ENCODE data around the gene AHCYL2. TPM values are rescaled to one million over a fixed set of nuclear protein-coding genes. Genes with fewer than 3 reads are reported as not detected.
"Not testable (repeated sequence)": the region's sequence is repeated elsewhere in the genome, so short reads cannot be mapped to it uniquely, and the experiment has no call there.

AHCYL2 gene
- total RNA-seq, 1 experiment from 2014 or later = 4.2 TPM

DNA sequence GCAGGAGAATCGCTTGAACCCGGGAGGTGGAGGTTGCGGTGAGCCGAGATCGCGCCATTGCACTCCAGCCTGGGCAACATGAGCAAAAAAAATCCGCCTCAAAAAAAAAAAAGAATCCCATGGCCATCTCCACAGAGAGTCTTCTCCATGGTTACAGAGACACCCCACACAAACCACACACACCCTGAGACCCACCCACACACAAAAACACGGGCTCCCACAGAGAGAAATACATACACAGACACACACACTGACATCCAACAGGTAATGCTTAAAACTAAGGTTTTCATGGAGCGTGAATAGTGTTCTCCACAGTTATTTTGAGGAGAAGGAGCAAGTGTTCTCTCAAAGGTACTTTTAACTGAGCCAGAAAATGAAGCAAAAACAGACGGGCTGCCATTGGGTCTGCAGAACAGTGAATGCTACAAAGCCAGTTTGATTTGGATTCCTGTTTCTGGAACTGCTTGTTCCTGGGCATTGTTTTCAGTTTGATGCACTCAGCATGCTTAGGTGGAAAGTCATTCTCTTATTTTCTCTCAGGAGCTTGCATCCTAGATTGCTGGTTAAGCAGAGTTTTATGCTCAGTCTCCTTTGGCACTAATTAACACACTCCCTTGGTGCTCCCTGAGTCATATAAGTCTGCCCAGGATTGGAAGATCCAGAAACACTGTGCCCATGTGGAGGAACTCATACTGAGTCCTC, 15.4 kb downstream of the AHCYL2 start:
- DNase-seq (ENCODE audit: low read depth) = no peak

DNA sequence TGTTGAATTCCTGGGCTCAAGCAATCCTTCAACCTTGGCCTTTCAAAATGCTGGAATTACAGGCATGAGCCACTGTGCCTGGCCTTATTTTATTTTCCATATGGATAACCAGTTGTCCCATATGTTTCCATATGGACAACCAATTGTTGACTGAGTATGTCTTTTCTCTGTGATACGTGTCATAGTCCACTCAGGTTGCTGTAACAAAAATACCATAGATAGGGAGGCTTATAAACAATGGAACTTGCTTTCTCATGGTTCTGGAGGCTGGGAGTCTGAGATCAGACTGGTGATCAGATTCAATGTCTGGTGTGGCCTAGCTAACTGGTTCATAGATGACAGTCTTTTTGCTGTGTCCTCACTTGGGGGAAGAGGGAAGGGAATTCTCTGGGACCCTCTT, 19.4 kb downstream of the AHCYL2 start:
- DNase-seq (ENCODE audit: low read depth) = no peak

- DNase-seq (ENCODE audit: low read depth) = no peak
Measured at GRCh38 chr7:129245533-129245932, 20.7 kb downstream of the AHCYL2 start.

GRCh38 chr7:129247087-129247486, 22.3 kb downstream of the AHCYL2 start:
- DNase-seq (ENCODE audit: low read depth) = no peak

- DNase-seq (ENCODE audit: low read depth) = no peak
Measured at GRCh38 chr7:129252128-129252527, 27.3 kb downstream of the AHCYL2 start.

GRCh38 chr7:129252603-129253002, 27.8 kb downstream of the AHCYL2 start:
- DNase-seq (ENCODE audit: low read depth) = not testable (repeated sequence)

DNA sequence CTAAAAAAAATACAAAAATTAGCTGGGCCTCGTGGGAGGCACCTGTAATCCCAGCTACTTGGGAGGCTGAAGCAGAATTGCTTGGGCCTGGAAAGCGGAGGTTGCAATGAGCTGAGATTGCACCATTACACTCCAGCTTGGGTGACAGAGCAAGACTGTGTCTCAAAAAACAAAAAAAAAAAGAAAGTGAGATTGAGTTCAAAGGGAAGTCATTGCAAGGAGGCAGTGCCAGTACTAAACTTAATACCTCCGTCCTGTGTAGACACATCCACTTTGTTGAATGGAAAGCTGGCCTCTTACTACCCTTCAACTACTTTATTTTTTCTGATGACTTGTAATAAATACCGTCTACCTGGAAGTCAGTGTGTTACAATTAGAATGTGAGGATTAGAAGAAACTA, 31.0 kb downstream of the AHCYL2 start:
- DNase-seq (ENCODE audit: low read depth) = no peak

DNA sequence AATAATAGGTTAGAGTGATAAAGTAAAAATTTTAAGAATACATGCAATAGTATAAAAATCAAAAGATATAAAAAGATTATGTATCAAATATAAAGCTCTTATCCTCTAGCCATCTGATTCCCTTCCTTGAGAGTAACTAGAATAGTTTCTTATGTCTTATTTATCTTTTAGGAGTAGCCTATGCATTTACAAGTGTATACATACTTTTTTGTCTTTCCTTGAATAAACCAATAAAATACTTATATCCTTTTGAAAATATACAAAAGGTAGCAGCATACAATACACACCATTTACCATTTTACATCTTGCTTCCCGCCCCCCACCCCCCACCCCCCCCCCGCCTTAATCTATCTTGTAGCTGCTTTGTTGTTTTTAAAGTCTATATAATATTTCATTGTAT, 31.4 kb downstream of the AHCYL2 start:
- no peak for DNase-seq (ENCODE audit: low read depth)

DNA sequence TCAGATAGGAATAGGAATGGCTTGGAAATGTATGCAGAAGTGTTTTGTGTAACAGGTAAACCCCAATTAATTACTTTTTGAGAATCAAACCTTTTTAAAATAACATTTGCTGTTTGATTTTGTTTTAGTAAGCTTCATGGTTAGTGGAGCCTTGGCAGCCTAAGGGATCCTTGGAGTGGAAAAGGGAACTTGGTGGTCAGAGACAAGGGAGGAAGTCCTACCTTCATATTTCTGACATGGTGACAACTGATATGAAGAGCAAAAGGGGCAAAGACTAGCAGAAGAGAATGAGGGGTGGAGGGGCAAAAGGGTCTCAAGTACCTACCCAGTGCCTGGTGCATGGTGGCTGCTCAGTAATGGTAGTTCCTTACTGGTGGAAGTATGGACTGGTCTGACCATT, 32.3 kb downstream of the AHCYL2 start:
- DNase-seq (ENCODE audit: low read depth) = no peak

DNA sequence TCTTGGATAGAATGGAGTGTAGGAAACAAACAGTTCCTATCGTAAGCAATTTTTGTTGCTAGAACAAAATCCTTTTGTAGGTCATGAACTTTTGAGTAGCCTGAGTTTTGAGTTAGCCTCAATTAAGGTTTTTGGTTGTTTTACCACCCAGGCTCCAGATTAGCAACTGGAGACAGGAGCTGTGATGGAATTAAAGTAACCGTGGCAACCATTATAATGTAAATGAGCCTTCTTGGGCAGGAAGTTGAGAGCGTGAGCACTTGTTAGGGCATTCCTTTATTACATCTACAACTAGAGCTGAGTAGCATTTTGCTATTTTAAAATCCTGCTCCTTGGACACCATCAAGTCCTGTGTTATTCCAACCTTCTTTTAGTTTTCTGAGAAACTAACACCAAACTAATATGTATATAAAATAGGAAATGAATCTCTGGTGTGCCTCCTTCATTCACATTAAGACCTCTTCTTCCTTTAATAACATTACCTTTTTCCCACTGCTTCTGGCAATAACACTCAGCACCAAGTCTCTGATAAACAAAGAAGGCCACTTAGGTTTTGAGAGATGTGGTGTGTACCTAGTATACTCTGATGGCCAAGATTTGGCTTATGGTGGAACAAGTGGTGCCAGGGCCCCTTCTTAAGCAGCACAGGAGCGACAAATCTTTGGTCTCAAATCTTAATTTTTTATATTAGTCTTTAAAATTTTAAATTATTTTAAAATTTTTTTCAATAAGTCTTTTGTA, 34.0 kb downstream of the AHCYL2 start:
- no peak for DNase-seq (ENCODE audit: low read depth)

- peak; percentile 20 for DNase-seq (ENCODE audit: low read depth)
Measured at GRCh38 chr7:129262324-129262723, 37.5 kb downstream of the AHCYL2 start.

- peak; percentile 28 for DNase-seq (ENCODE audit: low read depth)
Measured at GRCh38 chr7:129263168-129263567, 38.3 kb downstream of the AHCYL2 start.

DNA sequence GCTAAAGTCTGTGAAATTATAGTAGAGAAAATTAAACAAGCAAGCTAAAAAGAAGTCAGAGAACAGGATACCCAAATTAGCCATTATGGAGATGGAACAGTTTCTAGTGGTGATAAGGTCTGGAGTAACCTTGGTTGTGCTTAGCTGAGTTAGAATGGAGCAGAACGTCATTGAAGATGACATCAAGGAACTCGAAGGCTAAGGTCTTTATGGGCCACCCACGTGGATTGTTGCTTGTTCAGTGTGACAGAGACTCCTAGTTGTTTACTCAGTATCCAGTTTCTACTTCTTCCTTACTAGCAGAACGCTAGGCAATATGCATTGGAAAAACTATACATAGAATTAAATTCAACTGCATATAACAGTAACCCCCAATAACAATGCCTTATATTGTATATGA, 39.7 kb downstream of the AHCYL2 start:
- no peak for DNase-seq (ENCODE audit: low read depth)

DNA sequence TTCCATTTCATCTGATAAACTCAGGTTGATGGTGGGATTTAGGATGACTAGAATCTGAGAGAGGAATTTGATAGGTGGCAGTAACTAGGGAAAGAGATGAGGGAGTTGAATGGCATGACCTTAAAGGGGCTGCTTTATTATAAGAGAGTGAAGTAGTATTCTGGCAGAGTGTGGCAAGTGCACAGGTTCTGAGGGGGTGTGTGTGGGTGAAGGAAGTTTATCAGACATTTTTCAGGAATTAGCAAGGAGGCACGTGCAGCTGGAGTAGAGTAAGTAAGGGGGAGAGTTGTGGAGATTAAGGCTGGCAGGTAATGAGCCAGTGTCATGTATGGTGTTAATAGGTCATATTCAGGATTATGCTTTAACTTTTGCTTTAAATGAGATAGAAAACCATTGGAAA, 40.5 kb downstream of the AHCYL2 start:
- DNase-seq (ENCODE audit: low read depth) = no peak

DNA sequence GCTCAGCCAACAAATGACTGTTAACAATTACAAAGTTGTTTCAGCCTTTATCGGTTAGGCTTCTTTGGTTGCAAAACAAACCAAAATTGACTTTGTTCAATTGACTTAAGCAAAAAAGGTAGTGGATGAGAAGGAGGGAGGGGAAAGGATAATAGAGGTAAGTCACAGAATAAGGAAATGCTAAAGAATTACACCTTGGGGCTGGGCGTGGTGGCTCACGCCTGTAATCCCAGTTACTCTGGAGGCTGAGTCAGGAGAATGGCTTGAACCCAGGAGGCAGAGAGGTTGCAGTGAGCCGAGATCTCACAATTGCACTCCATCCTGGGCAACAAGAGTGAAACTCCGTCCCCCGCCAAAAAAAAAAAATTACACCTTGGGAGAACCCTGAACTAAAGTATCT, 41.4 kb downstream of the AHCYL2 start:
- DNase-seq (ENCODE audit: low read depth) = no peak

- DNase-seq (ENCODE audit: low read depth) = no peak
Measured at GRCh38 chr7:129270077-129270476, 45.2 kb downstream of the AHCYL2 start.

DNA sequence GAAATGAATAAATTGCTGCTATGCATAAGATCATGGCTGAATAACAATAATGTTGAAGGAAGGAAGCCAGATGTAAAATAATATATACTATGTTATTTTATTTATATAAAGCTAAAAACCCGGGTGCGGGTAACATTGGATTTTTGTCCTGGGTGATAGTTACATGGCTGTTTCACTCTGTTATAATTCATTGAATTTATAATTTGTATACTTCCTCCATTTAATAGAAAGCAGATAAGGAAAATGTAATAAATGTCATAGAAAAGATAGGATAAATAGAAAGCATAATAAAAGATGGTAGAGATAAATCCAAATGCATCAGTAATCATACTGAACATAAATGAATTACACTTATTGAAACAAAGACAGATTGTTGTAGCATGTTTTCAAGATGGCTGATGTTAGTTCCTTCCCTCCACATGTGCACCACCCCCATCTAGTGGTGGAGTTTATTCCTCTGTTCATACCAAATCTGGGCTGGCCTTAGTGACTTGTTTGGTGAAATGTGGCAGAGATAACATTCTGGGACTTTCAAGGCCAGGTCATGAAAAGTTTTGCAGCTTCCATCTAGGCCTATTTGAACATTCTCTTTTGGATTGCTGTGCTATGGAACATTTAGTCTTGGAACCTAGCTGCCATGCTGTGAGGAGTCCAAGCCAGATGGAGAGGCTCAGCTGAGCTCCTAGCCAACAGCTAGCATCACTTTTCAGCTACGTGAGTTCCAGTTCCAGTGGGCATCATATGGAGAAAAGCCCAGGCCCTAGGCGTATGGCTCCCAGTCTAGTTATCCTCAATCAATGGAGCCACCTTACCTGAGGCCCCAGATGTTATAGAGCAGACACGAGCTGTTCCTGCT, 46.9 kb downstream of the AHCYL2 start:
- peak; percentile 61 for DNase-seq (ENCODE audit: low read depth)

- no peak for DNase-seq (ENCODE audit: low read depth)
Measured at GRCh38 chr7:129273936-129274335, 49.1 kb downstream of the AHCYL2 start.

- no peak for DNase-seq (ENCODE audit: low read depth)
Measured at GRCh38 chr7:129277629-129278028, 52.8 kb downstream of the AHCYL2 start.

DNA sequence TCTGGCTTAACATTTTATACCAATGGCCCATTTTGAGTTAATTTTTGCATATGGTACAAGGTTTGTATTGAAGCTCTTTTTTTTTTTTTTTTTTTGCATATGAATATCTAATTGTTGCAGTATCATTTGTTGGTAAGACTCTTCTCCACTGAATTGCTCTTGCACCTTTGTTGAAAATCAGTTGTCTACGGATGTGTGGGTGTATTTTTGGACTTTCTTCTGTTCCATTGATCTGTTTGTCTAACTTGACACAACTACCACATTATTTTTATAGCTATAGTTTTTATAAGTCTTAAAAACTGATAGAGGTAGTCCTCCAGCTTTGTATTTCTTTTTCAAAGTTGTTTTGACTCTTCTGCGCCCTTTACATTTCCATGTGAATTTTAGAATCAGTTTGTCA, 53.9 kb downstream of the AHCYL2 start:
- DNase-seq (ENCODE audit: low read depth) = no peak

DNA sequence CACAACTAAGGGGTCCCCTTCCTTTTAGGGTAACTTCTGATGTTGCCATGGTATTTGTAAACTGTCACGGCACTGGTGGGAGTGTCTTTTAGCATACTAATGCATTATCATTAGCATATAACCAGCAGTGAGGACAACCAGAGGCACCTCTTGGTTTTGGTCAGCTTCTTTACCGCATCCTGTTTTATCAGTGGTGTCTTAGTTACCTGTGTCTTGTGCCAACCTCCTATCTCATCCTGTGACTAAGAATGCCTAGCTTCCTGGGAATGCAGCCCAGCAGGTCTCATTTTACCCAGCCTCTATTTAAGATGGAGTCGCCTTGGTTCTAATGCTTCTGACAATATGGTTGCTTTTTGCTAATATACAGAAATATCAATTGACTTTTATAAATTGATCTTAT, 54.9 kb downstream of the AHCYL2 start:
- peak; percentile 47 for DNase-seq (ENCODE audit: low read depth)

DNA sequence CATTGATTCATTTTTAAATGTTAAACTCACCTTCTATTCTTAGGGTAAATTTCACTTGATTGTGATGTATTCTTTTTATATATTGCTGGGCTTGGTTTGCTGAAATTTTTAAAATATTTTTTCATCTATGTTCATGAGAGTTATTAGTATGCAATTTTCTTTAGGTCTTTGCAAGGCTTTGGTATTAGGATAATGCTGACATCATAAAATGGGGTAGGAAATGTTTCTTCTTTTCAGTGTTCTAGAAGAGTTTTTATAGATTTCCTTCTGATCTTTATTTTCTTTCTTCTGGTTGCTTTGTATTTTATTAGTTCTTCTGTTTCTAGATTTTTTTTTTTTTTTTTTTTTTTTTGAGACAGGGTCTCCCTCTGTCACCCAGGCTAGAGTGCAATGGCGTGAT, 56.3 kb downstream of the AHCYL2 start:
- no peak for DNase-seq (ENCODE audit: low read depth)

Data from HT1080 (cell line).